ENCODE results near the gene MRPS22. TPM values are rescaled to one million over a fixed set of nuclear protein-coding genes. Genes with fewer than 3 reads are reported as not detected.

Gene MRPS22
- polyA plus RNA-seq, 3 donors, result 19.2 to 43.2 (median 39.0) TPM

DNA sequence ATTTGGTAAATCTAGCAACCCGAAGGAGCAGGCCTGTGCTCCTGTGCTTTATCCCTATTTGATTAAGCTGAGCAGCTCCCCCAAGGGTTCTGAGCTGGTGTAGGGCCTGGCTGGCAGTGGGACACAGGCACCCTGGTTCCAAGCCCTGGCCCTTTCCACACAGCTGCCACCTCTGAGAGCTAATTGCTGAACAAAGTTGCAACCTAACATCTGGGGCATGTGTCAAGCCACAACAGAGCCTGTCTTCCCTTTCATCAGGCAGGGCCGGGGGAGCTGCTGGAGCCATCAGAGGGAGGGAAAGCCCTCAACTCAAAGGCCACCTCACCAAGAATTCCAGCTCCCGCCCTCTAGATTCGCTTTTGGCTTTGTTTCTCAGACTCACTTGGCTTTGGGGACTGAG is 17.1 kb upstream of the MRPS22 start:
- TF ChIP-seq, protein P1, sequence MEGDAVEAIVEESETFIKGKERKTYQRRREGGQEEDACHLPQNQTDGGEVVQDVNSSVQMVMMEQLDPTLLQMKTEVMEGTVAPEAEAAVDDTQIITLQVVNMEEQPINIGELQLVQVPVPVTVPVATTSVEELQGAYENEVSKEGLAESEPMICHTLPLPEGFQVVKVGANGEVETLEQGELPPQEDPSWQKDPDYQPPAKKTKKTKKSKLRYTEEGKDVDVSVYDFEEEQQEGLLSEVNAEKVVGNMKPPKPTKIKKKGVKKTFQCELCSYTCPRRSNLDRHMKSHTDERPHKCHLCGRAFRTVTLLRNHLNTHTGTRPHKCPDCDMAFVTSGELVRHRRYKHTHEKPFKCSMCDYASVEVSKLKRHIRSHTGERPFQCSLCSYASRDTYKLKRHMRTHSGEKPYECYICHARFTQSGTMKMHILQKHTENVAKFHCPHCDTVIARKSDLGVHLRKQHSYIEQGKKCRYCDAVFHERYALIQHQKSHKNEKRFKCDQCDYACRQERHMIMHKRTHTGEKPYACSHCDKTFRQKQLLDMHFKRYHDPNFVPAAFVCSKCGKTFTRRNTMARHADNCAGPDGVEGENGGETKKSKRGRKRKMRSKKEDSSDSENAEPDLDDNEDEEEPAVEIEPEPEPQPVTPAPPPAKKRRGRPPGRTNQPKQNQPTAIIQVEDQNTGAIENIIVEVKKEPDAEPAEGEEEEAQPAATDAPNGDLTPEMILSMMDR (IDR thresholded peaks at IDR 0.05), result no peak
- Histone ChIP-seq H2AFZ (ENCODE audit: insufficient read depth, low read depth, low read length, poor library complexity, severe bottlenecking) (no peak overlapping the region), H3K4me2 (replicated peaks; ENCODE audit: extremely low read depth, low read length, poor library complexity, severe bottlenecking) (no peak overlapping the region), H3K9me3 (replicated peaks in 1 of 2; ENCODE audit: control insufficient read depth in 1 of 2, insufficient read depth in 1 of 2, low read length in 2 of 2) (no peaks in the 10 kb centered on the region), H3K27ac (ENCODE audit: low read depth in 1 of 2, low read length in 2 of 2) (no peak overlapping the region), H3K9ac (ENCODE audit: insufficient read depth, low read length, poor library complexity, severe bottlenecking) (no peak overlapping the region), H3K4me3 (replicated peaks in 1 of 3; ENCODE audit: low read depth in 2 of 3, low read length in 3 of 3) (no peak overlapping the region), H3K27me3 (ENCODE audit: control insufficient read depth in 2 of 2, insufficient read depth in 2 of 2, low read length in 2 of 2) (no peaks in the 10 kb centered on the region), H3K36me3 (replicated peaks in 1 of 2; ENCODE audit: control insufficient read depth in 1 of 2, insufficient read depth in 2 of 2, low read length in 2 of 2) (no peaks in the 10 kb centered on the region), H3K79me2 (ENCODE audit: insufficient read depth, low read length) (no peaks in the 10 kb centered on the region), H3K4me1 (ENCODE audit: control insufficient read depth in 1 of 2, insufficient read depth in 2 of 2, low read length in 2 of 2) (peaks cover 0 to 7% of the 10 kb centered on the region in 2 donors), H4K20me1 (ENCODE audit: insufficient read depth, low read length) (no peaks in the 10 kb centered on the region)
- peaks cover 2 to 15% (median 7%) of the 10 kb centered on the region in 3 donors for H3K27me3 Mint-ChIP-seq (ENCODE audit: low read depth in 3 of 3)
- no peak overlapping the region for H3K4me3 Mint-ChIP-seq
- DNase-seq, result no peak
- WGBS (ENCODE audit: insufficient coverage), result 100% methylated on average over 1 of the region's 4 CpGs
- peaks cover 8% of the 10 kb centered on the region for H3K4me1 Mint-ChIP-seq
- H3K9me3 Mint-ChIP-seq, result no peaks in the 10 kb centered on the region
- no peaks in the 10 kb centered on the region for H3K36me3 Mint-ChIP-seq
- H3K27ac Mint-ChIP-seq, result no peak overlapping the region
- intact Hi-C loops (cut with micrococcal nuclease), result loop anchor here (5.0 kb wide), 2 partner anchors 214 to 384 kb away; no protein-coding TSS in a partner anchor

DNA sequence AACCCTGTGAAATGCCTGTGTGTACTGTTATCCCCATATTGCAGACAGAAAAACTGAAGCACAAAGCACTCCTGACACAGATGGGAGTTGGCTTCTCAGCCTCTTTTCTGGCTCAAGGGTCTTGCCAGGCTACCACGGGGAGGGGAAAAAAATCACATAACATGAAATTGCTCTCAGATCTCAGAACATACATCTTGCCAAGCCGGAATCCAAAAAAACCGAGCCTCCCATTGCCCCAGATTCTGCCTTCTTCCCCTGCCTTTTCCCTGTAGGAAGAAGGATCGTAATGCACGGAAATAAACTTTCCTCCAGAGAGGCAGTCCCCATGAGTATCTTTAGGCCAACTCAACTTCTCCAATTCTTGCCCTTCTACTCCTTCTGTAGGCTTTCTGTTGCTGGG is 16.6 kb upstream of the MRPS22 start:
- H4K20me1 ChIP-seq (ENCODE audit: insufficient read depth, low read length), result no peaks in the 10 kb centered on the region
- WGBS (ENCODE audit: insufficient coverage), result 100% methylated on average over 1 of the region's 5 CpGs
- no peaks in the 10 kb centered on the region for H3K36me3 Mint-ChIP-seq
- peaks cover 0 to 7% of the 10 kb centered on the region in 2 donors for H3K4me1 ChIP-seq (ENCODE audit: control insufficient read depth in 1 of 2, insufficient read depth in 2 of 2, low read length in 2 of 2)
- no peak overlapping the region for H3K4me3 ChIP-seq (replicated peaks in 1 of 3; ENCODE audit: low read depth in 2 of 3, low read length in 3 of 3)
- H3K27ac ChIP-seq (ENCODE audit: low read depth in 1 of 2, low read length in 2 of 2), result no peak overlapping the region
- H3K36me3 ChIP-seq (replicated peaks in 1 of 2; ENCODE audit: control insufficient read depth in 1 of 2, insufficient read depth in 2 of 2, low read length in 2 of 2), result no peaks in the 10 kb centered on the region
- TF ChIP-seq, protein P1 (IDR thresholded peaks at IDR 0.05), result no peak
- H2AFZ ChIP-seq (ENCODE audit: insufficient read depth, low read depth, low read length, poor library complexity, severe bottlenecking), result no peak overlapping the region
- H3K4me3 Mint-ChIP-seq, result no peak overlapping the region
- H3K9me3 ChIP-seq (replicated peaks in 1 of 2; ENCODE audit: control insufficient read depth in 1 of 2, insufficient read depth in 1 of 2, low read length in 2 of 2), result no peaks in the 10 kb centered on the region
- H3K4me2 ChIP-seq (replicated peaks; ENCODE audit: extremely low read depth, low read length, poor library complexity, severe bottlenecking), result no peak overlapping the region
- no peak overlapping the region for H3K27ac Mint-ChIP-seq
- H3K4me1 Mint-ChIP-seq, result peaks cover 8% of the 10 kb centered on the region
- DNase-seq, result no peak
- H3K27me3 Mint-ChIP-seq (ENCODE audit: low read depth in 3 of 3), result peaks cover 2 to 16% (median 7%) of the 10 kb centered on the region in 3 donors
- H3K27me3 ChIP-seq (ENCODE audit: control insufficient read depth in 2 of 2, insufficient read depth in 2 of 2, low read length in 2 of 2), result peaks cover 0 to 2% of the 10 kb centered on the region in 2 donors
- no peaks in the 10 kb centered on the region for H3K9me3 Mint-ChIP-seq
- H3K9ac ChIP-seq (ENCODE audit: insufficient read depth, low read length, poor library complexity, severe bottlenecking), result no peak overlapping the region
- H3K79me2 ChIP-seq (ENCODE audit: insufficient read depth, low read length), result no peaks in the 10 kb centered on the region
- intact Hi-C loops (cut with micrococcal nuclease), result loop anchor here (5.0 kb wide), 2 partner anchors 215 to 385 kb away; no protein-coding TSS in a partner anchor

Measured in CD14-positive monocyte (primary cell).